Activated CD8-positive, alpha-beta memory T cell treated with anti-CD3 and anti-CD28 coated beads, Interleukin-2, amount 50 U/mL, for 4 hours (primary cell): ENCODE results near the gene NF1.

Experiments
- DNase-seq: peaks from one replicate; pipeline ENCODE4 v3.0.0-alpha.2; 2020

Gene NF1

DNA sequence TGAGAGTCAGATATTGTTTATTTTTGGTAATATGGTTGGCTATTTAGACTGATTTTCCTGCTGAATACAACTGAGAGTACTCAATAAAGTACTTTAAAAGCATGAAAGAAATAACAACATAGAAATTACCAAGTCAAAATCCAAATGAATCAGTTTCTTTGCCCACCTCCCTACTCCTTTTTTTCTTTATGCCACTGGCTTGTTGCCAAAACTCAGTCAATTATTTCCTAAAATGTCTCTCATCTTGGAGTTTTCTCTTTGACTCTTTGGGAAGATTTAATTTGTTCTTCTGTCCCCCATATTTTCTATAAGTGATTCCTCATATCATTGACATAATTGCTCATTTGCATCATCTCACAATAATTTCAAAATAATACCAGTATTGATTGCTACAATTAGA lies 204.8 kb downstream of the NF1 start:
- no peak for DNase-seq

DNA sequence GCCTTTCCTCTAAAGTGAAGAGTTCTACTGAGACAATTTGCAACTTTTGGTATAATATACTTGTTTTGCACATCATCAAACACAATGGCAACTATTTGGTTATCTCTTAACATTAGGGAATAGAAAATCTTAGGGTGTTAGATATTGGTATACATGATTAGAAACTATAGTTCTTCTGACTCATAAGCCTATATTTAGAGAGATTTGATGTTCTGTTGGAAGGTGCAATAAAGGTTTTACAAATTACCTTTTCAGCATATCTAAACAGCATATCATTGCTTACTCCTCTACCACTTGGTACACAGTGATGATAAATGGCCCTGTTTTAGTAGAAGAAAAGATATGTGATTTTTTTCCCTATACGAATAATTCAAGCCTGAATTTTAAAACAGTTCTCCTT lies 212.9 kb downstream of the NF1 start:
- no peak for DNase-seq

DNA sequence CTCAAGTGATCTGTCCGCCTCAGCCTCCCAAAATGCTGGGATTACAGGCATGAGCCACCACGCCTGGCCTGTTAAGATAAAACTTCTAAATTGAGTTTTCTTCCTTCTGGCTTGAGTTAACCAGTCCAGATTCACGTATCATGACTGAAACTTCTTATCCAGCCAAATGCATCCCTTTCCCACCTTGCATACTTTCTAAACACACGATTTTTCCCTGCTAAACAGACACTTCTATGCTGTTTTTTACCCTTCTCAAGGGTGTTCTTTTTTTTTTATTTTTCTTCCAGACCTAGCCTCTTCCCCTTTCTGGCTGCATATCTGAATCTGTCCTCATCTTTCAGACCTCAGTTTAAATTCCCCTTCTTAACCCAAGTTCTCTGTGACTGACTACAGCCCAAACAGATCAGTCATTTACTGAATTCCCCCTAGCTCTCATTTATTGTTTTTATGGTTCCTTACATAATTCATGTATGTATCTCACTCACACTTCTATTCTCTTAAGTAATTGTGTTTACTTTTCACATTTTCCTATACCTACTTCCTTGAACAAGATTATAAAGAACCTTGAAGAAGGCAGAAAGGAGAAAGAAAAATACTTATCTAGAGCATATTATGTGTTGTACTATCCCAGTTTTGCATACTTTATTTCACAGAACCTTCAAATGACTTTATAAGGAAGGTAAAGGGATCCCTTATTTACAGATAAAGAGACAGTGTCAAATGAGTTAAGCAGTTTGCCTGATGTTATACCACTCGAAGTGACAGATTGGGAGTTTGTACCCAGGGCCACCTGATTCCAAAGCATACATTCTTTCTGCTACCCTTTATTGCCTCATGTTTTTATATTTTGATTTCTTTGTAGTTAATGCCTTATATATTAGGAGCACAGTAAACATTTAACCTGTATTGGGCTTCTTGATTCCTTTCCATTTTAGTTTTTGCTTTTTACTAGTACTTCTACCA lies 213.9 kb downstream of the NF1 start:
- no peak for DNase-seq

DNA sequence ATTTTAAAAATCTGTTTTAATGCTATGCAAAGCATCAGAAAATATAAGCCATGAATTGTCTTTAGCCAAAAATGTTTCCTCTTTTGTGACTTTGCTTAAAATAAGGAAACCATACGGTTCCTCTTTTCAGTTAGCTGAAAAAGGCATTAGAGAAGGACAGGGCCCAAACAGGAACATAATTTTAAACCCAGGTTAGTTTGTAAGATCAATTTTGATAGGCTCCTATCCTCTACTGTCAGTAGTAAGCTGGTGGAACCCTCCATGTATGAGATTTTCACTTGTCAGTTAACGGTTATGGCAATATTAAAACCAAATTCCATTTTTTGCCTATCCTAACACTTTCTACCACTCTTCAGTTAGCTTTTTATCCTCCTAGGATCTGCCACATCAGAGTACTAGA lies 214.8 kb downstream of the NF1 start:
- no peak for DNase-seq

DNA sequence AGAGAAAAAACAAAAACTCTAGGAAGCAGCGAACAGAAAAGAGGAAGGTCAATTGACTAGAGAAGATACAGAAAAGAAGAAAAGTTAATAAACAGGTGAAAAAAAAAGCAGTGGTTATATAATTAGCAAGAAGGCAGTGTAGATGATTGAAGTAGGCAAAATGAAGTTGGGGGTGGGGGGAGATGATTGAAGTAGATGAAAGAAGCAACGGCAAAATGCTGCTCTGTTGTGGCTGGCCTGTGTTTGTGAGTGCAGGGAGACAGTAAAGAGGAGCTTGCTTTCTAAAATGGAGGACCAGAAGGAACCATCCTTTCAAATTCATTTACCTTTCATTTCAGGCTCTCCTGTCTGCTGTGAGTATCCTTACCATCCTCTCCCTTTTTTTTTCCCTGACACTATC lies 215.5 kb downstream of the NF1 start:
- DNase-seq = peak; percentile 55

DNA sequence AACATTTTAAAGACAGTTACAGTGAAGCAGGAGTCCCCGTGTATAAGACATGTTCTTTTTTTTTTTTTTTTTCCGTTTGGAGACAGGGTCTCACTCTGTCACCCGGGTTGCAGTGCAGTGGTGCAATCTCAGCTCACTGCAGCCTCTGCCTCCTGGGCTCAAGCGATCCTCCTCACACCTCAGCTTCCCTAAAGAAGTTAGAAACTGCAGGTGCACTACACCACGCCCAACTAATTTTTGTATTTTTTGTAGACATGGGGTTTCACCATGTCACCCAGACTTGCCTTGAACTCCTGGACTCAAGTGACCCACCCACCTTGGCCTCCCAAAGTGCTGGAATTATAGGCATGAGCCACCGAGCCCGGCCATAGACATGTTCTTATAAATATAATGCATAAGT lies 216.1 kb downstream of the NF1 start:
- no peak for DNase-seq

DNA sequence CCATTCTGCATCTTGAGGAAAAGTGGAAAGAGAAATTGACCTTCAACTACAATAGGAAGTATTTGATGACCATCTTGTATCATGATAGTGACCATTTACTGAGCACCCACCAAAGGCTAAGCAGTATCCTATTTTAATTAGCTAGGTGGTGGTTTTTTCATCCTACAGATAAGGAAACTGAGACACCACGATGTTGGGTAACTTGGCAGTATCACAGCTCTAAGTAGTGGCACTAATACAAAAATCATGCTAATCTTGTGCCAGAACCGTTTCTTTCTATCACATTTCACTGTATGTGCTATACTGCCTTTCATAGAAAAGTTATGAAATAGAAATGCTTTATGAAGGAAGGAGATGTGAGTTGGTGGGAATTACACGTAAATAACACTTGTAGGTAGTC lies 216.7 kb downstream of the NF1 start:
- DNase-seq = no peak

DNA sequence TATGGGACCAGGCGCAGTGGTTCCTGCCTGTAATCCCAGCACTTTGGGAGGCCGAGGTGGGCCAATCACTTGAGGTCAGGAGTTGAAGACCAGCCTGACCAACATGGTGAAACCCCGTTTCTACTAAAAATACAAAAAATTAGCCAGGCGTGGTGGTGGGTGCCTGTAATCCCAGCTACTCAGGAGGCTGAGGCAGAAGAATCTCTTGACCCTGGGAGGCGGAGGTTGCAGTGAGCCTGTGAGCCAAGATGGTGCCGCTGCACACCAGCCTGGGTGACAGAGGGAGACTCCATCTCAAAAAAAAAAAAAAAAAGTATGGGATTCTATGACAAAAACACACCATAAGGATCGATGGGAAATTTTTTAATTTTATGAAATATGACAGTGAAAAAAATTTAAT lies 217.4 kb downstream of the NF1 start:
- peak; percentile 50 for DNase-seq

DNA sequence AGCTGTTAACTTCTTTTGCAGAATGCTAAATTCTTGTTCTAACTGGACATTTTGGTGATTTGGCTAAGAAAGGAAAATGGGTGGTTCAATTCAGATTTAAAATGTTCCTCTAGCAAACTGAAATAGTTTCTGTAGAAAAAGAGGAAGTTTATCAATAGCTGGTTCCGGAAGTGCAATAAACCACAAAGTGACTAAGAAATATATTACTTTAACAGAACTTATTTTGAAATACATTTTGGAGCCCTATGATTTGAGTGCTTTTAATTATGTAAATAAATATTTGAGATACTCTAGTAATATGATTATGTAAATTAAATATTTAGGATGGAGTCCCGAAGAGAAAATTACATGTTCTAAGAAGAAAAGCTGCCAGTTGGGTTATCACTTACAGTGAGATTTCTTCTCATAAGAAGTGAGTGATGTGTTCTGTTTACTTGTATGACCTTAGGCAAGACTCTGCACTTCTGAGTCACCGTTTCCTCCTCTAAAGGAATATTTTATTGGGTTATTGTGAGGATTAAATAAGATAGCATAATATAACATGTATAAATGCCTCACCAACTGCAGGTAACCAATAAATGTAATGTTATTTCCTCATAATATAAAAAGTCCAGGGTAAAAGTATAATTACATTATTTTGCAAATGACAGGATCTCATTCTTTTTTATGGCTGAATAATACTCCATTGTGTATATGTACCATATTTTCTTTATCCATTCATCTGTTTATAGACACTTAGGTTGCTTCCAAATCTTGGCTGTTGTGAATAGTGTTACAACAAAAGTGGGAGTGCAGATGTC lies 219.4 kb downstream of the NF1 start, which contains the start of gene EVI2B:
EVI2B (minus strand) TSS at position 73 of the 800 bp plus-strand sequence. CDS start 8,445 bp downstream, outside the sequence.
- DNase-seq = no peak

DNA sequence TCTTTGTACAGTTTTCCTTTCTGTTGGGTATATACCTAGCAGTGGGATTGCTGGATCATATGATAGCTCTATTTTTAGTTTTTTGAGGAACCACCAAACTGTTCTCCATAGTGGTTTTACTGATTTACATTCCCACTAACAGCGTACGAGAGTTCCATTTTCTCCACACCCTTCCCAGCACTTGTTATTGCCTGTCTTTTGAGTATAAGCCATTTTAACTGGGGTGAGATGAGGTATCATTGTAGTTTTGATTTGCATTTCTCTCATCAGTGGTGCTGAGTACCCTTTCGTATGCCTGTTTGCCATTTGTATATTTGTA lies 220.0 kb downstream of the NF1 start:
- no peak for DNase-seq

DNA sequence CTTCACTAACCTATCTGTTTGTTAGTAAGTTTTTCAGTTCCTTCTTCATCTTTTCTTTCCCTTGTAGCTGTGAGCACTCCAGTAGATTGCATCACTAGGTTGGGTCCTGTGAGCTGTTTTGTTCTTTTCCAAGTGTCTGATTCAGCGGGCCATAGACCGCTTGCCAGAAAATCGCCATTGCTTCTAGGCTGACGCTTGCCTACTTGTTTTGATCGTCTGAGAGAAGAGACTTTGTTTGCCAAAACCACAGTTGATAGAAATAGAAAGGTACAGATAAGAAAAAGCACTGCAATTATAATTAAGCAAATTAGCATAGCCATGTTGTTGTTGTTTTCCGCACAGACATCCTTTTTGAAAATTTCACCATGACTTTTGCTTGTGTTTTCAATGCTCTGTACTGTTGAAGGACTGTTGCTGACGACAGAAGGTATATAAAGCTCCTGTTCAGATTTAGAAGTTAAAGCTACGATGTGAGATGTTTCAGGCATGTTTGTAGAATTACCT lies 223.6 kb downstream of the NF1 start:
- DNase-seq = peak; percentile 52

DNA sequence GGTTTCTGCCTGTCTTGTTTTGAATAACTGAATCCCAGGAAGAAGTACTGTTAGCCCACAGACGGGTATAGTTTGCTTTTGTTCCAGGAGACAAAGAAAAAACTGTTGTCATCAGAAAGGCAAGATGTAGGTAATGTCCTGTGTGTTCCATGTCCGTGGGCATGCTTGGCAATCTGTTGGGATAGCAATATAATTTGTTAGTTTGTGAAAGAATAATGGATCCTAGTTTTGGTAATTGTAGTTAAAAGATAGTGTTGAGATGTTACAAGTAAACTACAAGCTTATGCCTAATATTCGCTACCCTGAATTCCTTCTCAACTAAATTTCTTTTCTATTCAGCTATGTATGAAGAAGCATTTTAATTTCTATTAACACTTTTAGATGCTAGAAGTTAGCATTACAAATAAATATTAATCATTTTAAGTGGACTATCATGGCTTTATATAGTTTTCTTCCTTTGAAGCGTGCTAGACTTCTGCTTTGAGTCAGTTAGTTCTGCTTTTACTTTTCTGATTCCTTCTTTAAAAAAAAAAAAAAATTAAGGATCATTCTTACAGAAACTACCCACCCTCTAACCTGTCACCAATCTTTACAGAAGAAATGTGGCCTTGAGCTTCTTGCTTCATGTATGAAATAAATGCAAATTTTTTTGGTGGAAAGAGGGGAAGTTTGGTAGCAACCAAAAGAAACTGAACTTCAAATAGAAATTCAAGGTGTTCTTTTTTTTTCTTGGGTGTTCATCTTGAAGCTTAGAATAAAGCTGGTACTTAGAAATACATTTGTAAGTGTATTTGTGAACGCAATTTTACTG lies 224.3 kb downstream of the NF1 start:
- no peak for DNase-seq

DNA sequence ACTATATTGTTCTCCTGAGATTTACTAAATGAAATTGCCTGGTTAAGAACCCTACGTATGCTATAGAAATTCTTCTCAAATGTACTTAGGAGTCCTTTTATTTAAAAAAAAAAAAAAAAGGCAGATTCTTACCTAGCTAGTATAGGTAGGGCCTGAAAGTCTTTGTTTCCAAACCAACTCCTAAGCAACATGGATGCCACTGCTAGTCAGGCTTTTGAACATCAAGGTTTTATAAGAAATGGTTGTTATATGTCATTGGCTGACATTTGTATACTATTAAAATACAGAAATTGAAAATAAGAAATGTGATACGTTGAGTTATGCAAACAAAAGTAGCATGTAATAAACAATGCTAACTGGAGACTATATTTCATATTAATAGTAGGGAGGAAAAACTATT lies 225.5 kb downstream of the NF1 start:
- no peak for DNase-seq

DNA sequence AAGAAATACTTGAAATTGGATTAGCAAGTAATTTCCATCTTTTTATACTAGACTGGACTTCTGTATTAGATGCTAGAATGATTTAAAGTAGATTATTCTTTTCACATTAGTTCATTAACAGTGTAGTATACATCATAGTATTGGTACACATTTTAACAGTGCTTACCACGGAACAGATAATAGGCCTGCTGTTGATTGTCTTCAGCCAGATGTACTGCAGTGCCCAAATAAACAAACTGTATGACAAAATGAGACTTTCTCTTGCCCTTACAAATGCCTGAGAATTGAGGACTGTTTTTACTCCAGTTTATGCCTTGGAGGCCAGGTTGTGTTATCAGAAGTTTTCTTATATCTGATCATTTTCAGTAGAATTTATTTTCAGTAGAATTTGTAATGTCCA lies 226.0 kb downstream of the NF1 start:
- no peak for DNase-seq

DNA sequence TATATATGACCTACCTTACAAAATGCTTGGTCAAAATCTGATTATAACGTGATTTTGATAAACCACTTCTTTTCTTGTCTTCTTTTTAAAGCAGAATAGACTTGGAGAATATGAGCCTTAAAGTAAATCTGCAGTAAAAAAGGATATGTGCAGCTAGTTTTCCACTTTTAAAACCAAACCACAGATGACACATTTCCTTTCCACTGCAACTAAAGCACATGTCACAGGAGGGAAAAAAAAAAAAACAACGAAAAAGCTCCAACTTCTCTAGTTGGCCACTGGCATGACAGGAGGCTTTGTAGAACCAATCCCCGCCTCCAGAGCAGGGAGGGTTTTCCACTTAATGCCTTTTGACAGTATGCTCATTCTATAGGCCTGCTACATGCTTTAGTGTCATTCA lies 226.7 kb downstream of the NF1 start, which contains the start of gene EVI2A:
EVI2A (minus strand) TSS at position 142 of the 400 bp plus-strand sequence. CDS start 2,609 bp downstream, outside the sequence.
- peak; percentile 72 for DNase-seq

DNA sequence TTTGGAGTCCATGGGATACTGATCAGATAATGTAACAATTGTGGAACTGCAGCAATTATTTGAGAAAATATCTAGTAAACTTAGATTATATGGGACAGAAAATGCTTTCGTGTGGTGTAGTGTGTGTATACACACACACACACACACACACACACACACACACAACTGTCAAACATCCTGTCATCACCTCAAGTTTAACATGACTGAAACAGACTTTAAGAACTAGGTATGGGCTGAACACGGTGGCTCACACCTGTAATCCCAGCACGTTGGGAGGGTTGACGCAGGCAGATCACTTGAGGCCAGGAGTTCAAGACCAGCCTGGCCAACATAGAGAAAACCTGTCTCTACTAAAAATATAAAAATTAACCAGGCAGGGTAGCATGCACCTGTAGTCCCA lies 227.2 kb downstream of the NF1 start:
- DNase-seq = peak; percentile 19

DNA sequence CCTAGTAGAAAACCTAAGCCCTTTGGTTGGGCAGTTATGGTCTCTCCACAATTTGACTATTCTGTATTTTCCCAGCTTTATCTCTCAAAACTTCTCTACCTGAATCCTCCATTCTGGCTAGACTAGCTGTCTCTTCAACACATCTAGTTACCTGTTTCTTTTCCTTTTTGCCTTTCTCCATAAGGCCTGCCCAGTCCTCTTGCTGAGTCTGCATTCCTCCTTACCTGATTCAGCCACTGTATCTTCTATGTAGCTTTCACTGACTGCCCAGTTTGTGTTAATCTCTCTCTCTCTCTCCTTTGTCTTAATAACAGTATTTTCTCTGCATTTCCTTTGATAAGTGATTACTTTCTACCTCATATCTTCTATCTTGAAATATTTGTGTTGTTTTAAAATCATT lies 228.8 kb downstream of the NF1 start:
- no peak for DNase-seq

DNA sequence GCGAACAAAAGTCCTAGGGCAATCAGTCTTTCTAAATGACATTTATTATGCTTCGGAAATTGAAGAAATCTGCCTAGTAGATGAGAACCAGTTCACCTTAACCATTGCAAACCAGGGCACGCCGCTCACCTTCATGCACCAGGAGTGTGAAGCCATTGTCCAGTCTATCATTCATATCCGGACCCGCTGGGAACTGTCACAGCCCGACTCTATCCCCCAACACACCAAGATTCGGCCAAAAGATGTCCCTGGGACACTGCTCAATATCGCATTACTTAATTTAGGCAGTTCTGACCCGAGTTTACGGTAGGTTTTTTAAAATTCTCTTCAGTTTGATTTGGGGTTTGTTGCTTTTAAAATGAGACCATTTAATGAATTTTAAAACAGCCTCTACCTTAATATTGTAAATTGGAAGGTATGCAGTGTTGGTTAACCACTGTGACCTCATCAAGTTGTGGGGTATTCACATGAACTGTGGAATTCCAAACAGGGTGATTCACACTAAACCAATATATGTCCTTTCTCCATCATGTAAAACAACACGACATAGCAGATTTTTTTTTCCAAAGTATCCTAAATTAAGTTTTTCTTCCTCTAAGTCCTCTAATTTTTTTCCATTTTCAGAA lies 232.9 kb downstream of the NF1 start:
- DNase-seq = no peak

DNA sequence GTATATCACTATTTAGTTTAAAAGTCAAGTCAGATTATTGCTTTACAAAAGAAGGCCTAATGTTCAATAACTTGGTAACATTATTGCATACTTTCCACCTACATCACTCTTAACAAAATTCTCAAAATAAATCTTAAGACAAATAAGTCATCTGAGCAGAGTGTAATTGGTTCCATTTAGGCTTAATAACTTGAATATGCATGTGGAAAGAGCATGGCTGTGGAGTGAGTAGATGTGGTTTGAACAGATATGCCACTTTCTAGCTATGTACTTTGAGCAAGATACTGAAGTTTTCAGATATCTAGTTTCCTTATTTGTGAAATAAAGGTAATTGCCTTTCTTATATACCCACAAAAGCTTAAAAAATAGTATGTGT lies 233.4 kb downstream of the NF1 start:
- DNase-seq = no peak

DNA sequence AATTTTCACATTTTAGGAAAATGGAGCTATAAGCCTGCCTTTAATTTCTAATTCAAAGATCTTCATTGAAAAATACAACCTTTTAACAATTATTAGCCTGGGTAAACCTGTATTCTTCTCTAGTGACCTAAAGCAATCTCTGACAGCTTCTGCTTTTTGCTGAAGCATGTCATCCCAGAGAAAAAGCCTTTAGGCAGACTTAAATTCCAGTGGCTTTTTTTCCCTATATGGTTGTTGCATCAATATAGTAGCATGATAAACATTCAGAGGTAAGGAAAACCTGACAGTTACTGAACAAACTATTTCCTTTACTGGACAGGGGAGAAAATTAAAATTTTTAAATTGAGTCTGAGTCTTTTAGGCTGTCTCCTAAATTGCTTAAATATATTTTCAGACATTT lies 234.4 kb downstream of the NF1 start:
- DNase-seq = no peak

DNA sequence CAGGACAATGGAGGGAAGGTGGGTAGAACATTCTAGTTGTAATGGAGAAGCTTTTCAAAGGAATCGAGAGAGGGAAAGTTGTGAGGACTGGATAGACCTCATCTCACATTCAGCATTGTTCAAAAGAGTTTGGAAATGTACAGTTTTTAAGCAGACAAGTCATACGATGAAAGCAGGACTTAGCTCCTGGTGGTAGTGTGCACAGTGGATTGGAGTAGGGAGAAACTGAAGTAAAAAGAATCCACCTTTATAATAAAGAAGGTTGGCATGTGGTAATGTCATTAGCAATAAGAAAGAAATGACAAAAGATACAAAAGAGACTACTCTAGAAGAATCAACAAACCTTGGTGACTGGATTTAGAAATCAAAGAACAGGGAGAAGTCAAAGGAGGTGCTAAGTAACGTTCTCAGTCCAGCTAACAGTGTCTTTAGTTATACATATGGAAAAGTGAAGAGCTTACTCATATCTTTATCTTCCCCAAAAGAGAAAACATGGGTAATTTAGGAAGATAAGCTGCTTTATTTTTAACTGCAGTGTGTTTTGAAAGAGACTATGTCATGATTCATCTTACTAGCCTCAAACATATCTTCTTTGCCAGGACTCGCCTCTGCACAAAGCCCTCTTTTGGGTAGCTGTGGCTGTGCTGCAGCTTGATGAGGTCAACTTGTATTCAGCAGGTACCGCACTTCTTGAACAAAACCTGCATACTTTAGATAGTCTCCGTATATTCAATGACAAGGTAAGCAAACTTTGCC lies 245.3 kb downstream of the NF1 start:
- no peak for DNase-seq
